Spleen (tissue), 11 donors: Measurements from ENCODE around the gene DOCK4. TPM values are rescaled to one million over a fixed set of nuclear protein-coding genes. Genes with fewer than 3 reads are reported as not detected.

Experiments used
- DNase-seq: peaks from one replicate; pipeline ENCODE4 v3.0.0-alpha.2; 2020
- H3K27ac ChIP-seq, 8 donors: fragments of 200-600 bp; sonication (generic) in 7 of 8; 1 replicate in 4 of 8; 2 replicates in 4 of 8; pipeline versions ENCODE4 v1.5.0 to v1.8.0; 2016 to 2021; ENCODE audit warnings: inconsistent platforms in 4 of 8, mild to moderate bottlenecking in 4 of 8, moderate library complexity in 1 of 8
- H3K27me3 ChIP-seq, 7 donors: fragments of 200-600 bp; sonication (generic) in 6 of 7; replicated peaks in 1 of 7; 1 replicate in 4 of 7; 2 replicates in 3 of 7; pipeline versions ENCODE4 v1.5.0 to v1.8.0; 2016 to 2021; ENCODE audit warnings: inconsistent platforms in 3 of 7, mild to moderate bottlenecking in 1 of 7
- H3K36me3 ChIP-seq, 6 donors: fragments of 200-600 bp; sonication (generic) in 5 of 6; 1 replicate in 4 of 6; 2 replicates in 2 of 6; pipeline versions ENCODE4 v1.5.0 to v1.8.0; 2016 to 2021; ENCODE audit warnings: inconsistent platforms in 2 of 6
- H3K4me1 ChIP-seq, 6 donors: fragments of 200-600 bp; sonication (generic) in 5 of 6; 1 replicate in 3 of 6; 2 replicates in 3 of 6; pipeline versions ENCODE4 v1.5.0 to v1.8.0; 2016 to 2021; ENCODE audit warnings: inconsistent platforms in 3 of 6
- H3K4me3 ChIP-seq, 8 donors: fragments of 200-600 bp; sonication (generic) in 7 of 8; 1 replicate in 4 of 8; 2 replicates in 4 of 8; pipeline versions ENCODE4 v1.5.0 to v1.8.0; 2016 to 2021; ENCODE audit warnings: inconsistent platforms in 4 of 8, mild to moderate bottlenecking in 4 of 8, moderate library complexity in 2 of 8
- H3K9me3 ChIP-seq, 8 donors: fragments of 200-600 bp; sonication (generic) in 7 of 8; 1 replicate in 4 of 8; 2 replicates in 4 of 8; pipeline versions ENCODE4 v1.5.0 to v1.8.0; 2016 to 2021; ENCODE audit warnings: inconsistent platforms in 4 of 8
- CTCF ChIP-seq, 11 experiments: fragments of 200-600 bp in 7 of 11; fragments of 450-650 bp in 4 of 11; sonication (generic) in 4 of 11; IDR thresholded peaks in 8 of 11; conservative IDR thresholded peaks in 3 of 11; 1 replicate in 7 of 11; 2 replicates in 4 of 11; pipeline versions ENCODE4 v1.4.0 to v1.8.0; 2016 to 2021; ENCODE audit warnings: antibody characterized with exemption in 11 of 11, inconsistent platforms in 4 of 11, mild to moderate bottlenecking in 1 of 11
- POLR2A ChIP-seq, 3 donors: fragments of 450-650 bp; IDR thresholded peaks; one replicate each; pipeline ENCODE4 v1.5.1; 2017; ENCODE audit warnings: antibody characterized with exemption in 3 of 3, mild to moderate bottlenecking in 1 of 3
- POLR2AphosphoS5 ChIP-seq, 3 donors: sonication (generic); formaldehyde crosslinking; IDR thresholded peaks; one replicate each; pipeline ENCODE4 v1.5.1; 2017; ENCODE audit warnings: antibody characterized with exemption in 3 of 3
- WGBS, 5 donors: extraction: QIAGEN DNeasy Blood & Tissue Kit in 3 of 5; methylation state at CpG; one replicate each; pipeline versions ENCODE4 v1.1.5 to v1.1.7; 2013 to 2018; 5-methylcytosine and 5-hydroxymethylcytosine counted together
- intact Hi-C: fragments of 100-400 bp; cut with DNase I; formaldehyde crosslinking; loops from one replicate; pipeline ENCODE4 v1.15.0; 2023; ENCODE audit warnings: low total_unique reads
- polyA plus RNA-seq, 3 donors: library from polyadenylated mRNA; stranded (reverse); fragments of 200-250 nt; gene quantifications; one replicate each; pipeline ENCODE4 v1.2.1, GENCODE V29; 2013
- total RNA-seq, 7 donors: library from RNA; depleted of rRNA in 3 of 7; stranded (reverse); fragments of >200 nt in 3 of 7; fragmentation: NEBNext Ultra II Directional in 4 of 7; extraction: Animal tissue kit (Norgen Biotek cat#: 25700) in 4 of 7; gene quantifications; one replicate each; pipeline versions ENCODE4 v1.1.0 to v1.2.1, GENCODE V29; 2016 to 2021
- donor health status: healthy with polysubstance abuse.
- donor health status: DM: no; HTN: no; CAD: no; lungs with moderate emphysema.
- donor health status: DM: no; HTN: no; CAD: no.
- donor health status: Bipolar disorder and iron deficiency.
- donor health status: healthy.
- donor health status: DM: no; HTN: no; CAD: no.
- donor health status: DM: yes; HTN: yes; CAD: no.

Gene DOCK4
- total and polyA plus RNA-seq, 10 donors: 1.4 to 26.9 (median 14.2) TPM

DNA sequence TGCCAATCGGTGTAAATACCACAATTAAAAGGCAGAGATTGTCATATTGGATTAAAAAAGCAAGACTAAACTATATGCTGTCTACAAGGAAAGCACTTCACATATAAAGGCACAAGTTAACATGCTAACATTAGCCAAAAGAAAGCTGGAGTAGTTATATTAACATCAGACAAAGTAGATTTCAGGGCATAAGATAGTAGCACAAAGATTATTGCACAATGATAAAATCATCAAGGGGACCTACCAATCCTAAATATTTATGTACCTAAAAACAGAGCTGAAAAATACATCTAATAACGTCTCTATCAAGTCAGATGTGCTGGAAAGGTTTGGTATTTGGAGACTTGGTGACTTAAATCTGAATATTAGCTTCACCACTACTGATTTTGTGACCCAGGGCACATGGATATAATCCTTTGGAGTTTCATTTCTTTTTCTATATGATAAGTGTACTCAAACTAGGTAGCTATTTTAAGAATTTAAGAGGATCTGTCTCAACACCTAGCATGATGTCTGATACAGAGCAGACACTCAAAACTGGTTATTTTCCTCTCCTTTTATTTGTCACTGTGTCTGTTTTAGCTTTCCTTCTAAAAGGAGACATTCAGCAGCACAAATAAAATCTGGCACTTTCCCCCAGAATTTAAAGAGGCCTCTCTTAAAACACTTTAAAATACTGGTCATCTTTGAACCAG is 156.5 kb downstream of the DOCK4 start:
- H3K27ac ChIP-seq: no peak overlapping the region

DNA sequence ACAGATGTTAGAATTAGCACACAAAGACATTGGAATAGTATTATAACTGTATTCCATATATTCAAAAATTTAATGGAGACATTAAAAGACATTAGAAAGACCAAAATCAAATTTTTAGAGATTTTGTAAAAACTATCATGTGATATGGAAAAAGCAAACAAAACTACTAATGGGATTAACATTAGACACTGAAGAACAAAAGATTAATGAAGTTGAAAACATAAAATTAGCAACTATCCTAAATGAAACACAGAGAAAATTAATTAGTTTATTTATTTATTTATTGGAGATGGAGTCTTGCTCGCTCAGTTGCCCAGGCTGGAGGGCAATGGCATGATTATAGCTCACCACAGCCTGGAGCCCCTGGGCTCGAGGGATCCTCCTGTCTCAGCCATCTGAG is 158.8 kb downstream of the DOCK4 start:
- Histone ChIP-seq H3K9me3 (peaks cover 0 to 15% (median 8%) of the 10 kb centered on the region in 8 donors), H3K27ac (no peak overlapping the region), H3K4me3 (no peak overlapping the region), H3K4me1 (no peaks in the 10 kb centered on the region), H3K27me3 (no peaks in the 10 kb centered on the region), H3K36me3 (no peaks in the 10 kb centered on the region)
- TF ChIP-seq CTCF (IDR thresholded peaks at IDR 0.05 in 8 of 11, conservative IDR thresholded peaks at IDR 0.05 in 3 of 11) (no peak), POLR2A (IDR thresholded peaks at IDR 0.05) (no peak), POLR2AphosphoS5 (IDR thresholded peaks at IDR 0.05) (no peak)
- 77 to 90% (median 85%) methylated on average over 2 of the region's 2 CpGs for WGBS, 5 donors
- intact Hi-C loops: no loop called here
- no peak for DNase-seq

More for the DNA sequence above, 156.5 kb downstream of the DOCK4 start:
- DNase-seq: no peak
- intact Hi-C loops: no loop called here
- Histone ChIP-seq H3K27me3 (no peaks in the 10 kb centered on the region), H3K9me3 (peaks cover 0 to 15% (median 8%) of the 10 kb centered on the region in 8 donors), H3K4me3 (no peak overlapping the region), H3K36me3 (no peaks in the 10 kb centered on the region), H3K4me1 (no peaks in the 10 kb centered on the region)
- TF ChIP-seq POLR2A (IDR thresholded peaks at IDR 0.05) (no peak), POLR2AphosphoS5 (IDR thresholded peaks at IDR 0.05) (no peak), CTCF (IDR thresholded peaks at IDR 0.05 in 8 of 11, conservative IDR thresholded peaks at IDR 0.05 in 3 of 11) (no peak)
- WGBS, 5 donors: 79 to 89% (median 86%) methylated on average over 2 of the region's 2 CpGs

- Histone ChIP-seq H3K27me3 (no peaks in the 10 kb centered on the region), H3K4me3 (no peak overlapping the region), H3K36me3 (no peaks in the 10 kb centered on the region), H3K4me1 (no peaks in the 10 kb centered on the region), H3K27ac (no peak overlapping the region), H3K9me3 (peaks cover 0 to 15% (median 8%) of the 10 kb centered on the region in 8 donors)
- intact Hi-C loops: no loop called here
- TF ChIP-seq POLR2AphosphoS5 (IDR thresholded peaks at IDR 0.05): no peak
- no peak for TF ChIP-seq POLR2A (IDR thresholded peaks at IDR 0.05)
- TF ChIP-seq CTCF (IDR thresholded peaks at IDR 0.05 in 8 of 11, conservative IDR thresholded peaks at IDR 0.05 in 3 of 11): no peak
- DNase-seq: no peak
These were observed 161.0 kb downstream of the DOCK4 start for GRCh38 chr7:112045222-112045621.

DNA sequence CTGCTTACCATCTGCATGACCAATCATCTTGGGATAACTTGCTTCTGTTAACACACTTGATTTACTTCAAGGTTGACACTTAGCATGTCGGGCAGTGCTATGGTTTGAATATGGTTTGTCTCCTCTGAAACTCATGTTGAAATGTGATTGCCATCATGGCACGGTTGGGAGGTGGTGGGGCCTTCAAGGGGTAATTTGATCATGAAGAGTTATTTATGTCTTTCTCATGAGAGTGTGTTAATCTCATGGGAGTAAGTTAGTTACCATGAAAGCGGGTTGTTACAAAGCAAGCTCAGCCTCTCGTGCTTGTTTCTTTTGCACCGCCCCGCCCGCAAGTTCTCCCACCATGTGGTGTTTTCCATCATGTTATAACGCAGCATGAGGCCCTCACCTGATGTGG is 163.6 kb downstream of the DOCK4 start:
- no peak overlapping the region for H3K4me3 ChIP-seq
- peaks cover 0 to 11% (median 5%) of the 10 kb centered on the region in 8 donors for H3K9me3 ChIP-seq
- H3K27me3 ChIP-seq: no peaks in the 10 kb centered on the region
- WGBS, 5 donors: 88 to 94% (median 91%) methylated on average over 8 of the region's 8 CpGs
- intact Hi-C loops: no loop called here
- no peak for TF ChIP-seq CTCF (IDR thresholded peaks at IDR 0.05 in 8 of 11, conservative IDR thresholded peaks at IDR 0.05 in 3 of 11)
- TF ChIP-seq POLR2A (IDR thresholded peaks at IDR 0.05): no peak
- TF ChIP-seq POLR2AphosphoS5 (IDR thresholded peaks at IDR 0.05): no peak
- no peaks in the 10 kb centered on the region for H3K36me3 ChIP-seq
- H3K27ac ChIP-seq: no peak overlapping the region
- no peak for DNase-seq
- H3K4me1 ChIP-seq: no peaks in the 10 kb centered on the region
